ENCODE results near the gene TUBB6. TPM values are rescaled to one million over a fixed set of nuclear protein-coding genes. Genes with fewer than 3 reads are reported as not detected.
A peak's percentile ranks its signal among the peaks of the same experiment; 100 is the strongest.

The TUBB6 gene
- total RNA-seq, 2 experiments from 2014 or later, result 13.3 to 15.6 TPM

GRCh38 chr18:12347895-12348294, 39.9 kb downstream of the TUBB6 start:
- H3K4me1 Mint-ChIP-seq, result peaks cover 2% of the 10 kb centered on the region
- POLR2A ChIA-PET, result no interaction called here
- H3K27me3 Mint-ChIP-seq, result no peaks in the 10 kb centered on the region
- peaks cover 29% of the 10 kb centered on the region for H3K36me3 Mint-ChIP-seq
- H3K9me3 Mint-ChIP-seq, result no peaks in the 10 kb centered on the region
- no peak for ATAC-seq (ENCODE audit: low read depth)
- no peak overlapping the region for H3K27ac Mint-ChIP-seq
- no peak overlapping the region for H3K4me3 Mint-ChIP-seq
- DNase-seq, result no peak

GRCh38 chr18:12352188-12352587, 44.1 kb downstream of the TUBB6 start:
- Mint-ChIP-seq H3K27ac (no peak overlapping the region), H3K27me3 (no peaks in the 10 kb centered on the region), H3K4me3 (no peak overlapping the region), H3K36me3 (peaks cover 25% of the 10 kb centered on the region), H3K4me1 (peaks cover 2% of the 10 kb centered on the region), H3K9me3 (no peaks in the 10 kb centered on the region)
- DNase-seq (no peak), ATAC-seq (ENCODE audit: low read depth) (no peak)
- POLR2A ChIA-PET, result no interaction called here

- Mint-ChIP-seq H3K4me3 (no peak overlapping the region), H3K27me3 (no peaks in the 10 kb centered on the region), H3K4me1 (peaks cover 2% of the 10 kb centered on the region), H3K27ac (no peak overlapping the region), H3K36me3 (peaks cover 25% of the 10 kb centered on the region), H3K9me3 (no peaks in the 10 kb centered on the region)
- DNase-seq, result no peak
- POLR2A ChIA-PET, result no interaction called here
- no peak for ATAC-seq (ENCODE audit: low read depth)
These were observed 51.5 kb downstream of the TUBB6 start for GRCh38 chr18:12359515-12359927.

- Mint-ChIP-seq H3K27ac (no peak overlapping the region), H3K9me3 (no peaks in the 10 kb centered on the region), H3K4me1 (peaks cover 5% of the 10 kb centered on the region), H3K4me3 (no peak overlapping the region), H3K27me3 (no peaks in the 10 kb centered on the region), H3K36me3 (peaks cover 26% of the 10 kb centered on the region)
- POLR2A ChIA-PET, result no interaction called here
- DNase-seq (no peak), ATAC-seq (ENCODE audit: low read depth) (no peak)
These were observed 53.8 kb downstream of the TUBB6 start for GRCh38 chr18:12361770-12362378.

- no peaks in the 10 kb centered on the region for H3K27me3 Mint-ChIP-seq
- DNase-seq (no peak), ATAC-seq (ENCODE audit: low read depth) (no peak)
- POLR2A ChIA-PET, result interaction anchor here (1.3 kb wide), 1 partner anchor 15 kb away, joined by 4 read pairs; the partner anchor contains the start of gene AFG3L2
- H3K27ac Mint-ChIP-seq, result no peak overlapping the region
- peaks cover 30% of the 10 kb centered on the region for H3K36me3 Mint-ChIP-seq
- H3K9me3 Mint-ChIP-seq, result no peaks in the 10 kb centered on the region
- H3K4me3 Mint-ChIP-seq, result no peak overlapping the region
- peaks cover 8% of the 10 kb centered on the region for H3K4me1 Mint-ChIP-seq
These were observed 54.6 kb downstream of the TUBB6 start for GRCh38 chr18:12362473-12363174.

GRCh38 chr18:12366379-12366778, 58.3 kb downstream of the TUBB6 start:
- Mint-ChIP-seq H3K4me1 (peaks cover 12% of the 10 kb centered on the region), H3K27ac (no peak overlapping the region), H3K4me3 (no peak overlapping the region), H3K27me3 (no peaks in the 10 kb centered on the region), H3K9me3 (no peaks in the 10 kb centered on the region), H3K36me3 (peaks cover 20% of the 10 kb centered on the region)
- ATAC-seq (ENCODE audit: low read depth), result no peak
- POLR2A ChIA-PET, result interaction anchor here (0.6 kb wide), 1 partner anchor 337 kb away, joined by 3 read pairs; no protein-coding TSS in a partner anchor
- no peak for DNase-seq

- ATAC-seq (ENCODE audit: low read depth), result no peak
- no peaks in the 10 kb centered on the region for H3K27me3 Mint-ChIP-seq
- H3K4me3 Mint-ChIP-seq, result no peak overlapping the region
These were observed 58.7 kb downstream of the TUBB6 start for GRCh38 chr18:12366784-12367183.

GRCh38 chr18:12369211-12369610, 61.2 kb downstream of the TUBB6 start:
- POLR2A ChIA-PET, result no interaction called here
- peaks cover 21% of the 10 kb centered on the region for H3K36me3 Mint-ChIP-seq

More at GRCh38 chr18:12366784-12367183, 58.7 kb downstream of the TUBB6 start:
- H3K27ac Mint-ChIP-seq, result no peak overlapping the region
- peaks cover 16% of the 10 kb centered on the region for H3K4me1 Mint-ChIP-seq
- H3K36me3 Mint-ChIP-seq, result peaks cover 17% of the 10 kb centered on the region
- DNase-seq, result no peak
- no peaks in the 10 kb centered on the region for H3K9me3 Mint-ChIP-seq
- POLR2A ChIA-PET, result no interaction called here

GRCh38 chr18:12371590-12371989, 63.5 kb downstream of the TUBB6 start:
- peak overlapping the region; percentile 4 for H3K4me3 Mint-ChIP-seq
- ATAC-seq (ENCODE audit: low read depth) (no peak), DNase-seq (no peak)
- H3K4me1 Mint-ChIP-seq, result peaks cover 38% of the 10 kb centered on the region
- H3K9me3 Mint-ChIP-seq, result no peaks in the 10 kb centered on the region
- POLR2A ChIA-PET, result interaction anchor here (0.6 kb wide), 1 partner anchor 25 kb away, joined by 7 read pairs; no protein-coding TSS in a partner anchor
- peak overlapping the region; percentile 18 for H3K27ac Mint-ChIP-seq
- H3K27me3 Mint-ChIP-seq, result no peaks in the 10 kb centered on the region
- peaks cover 23% of the 10 kb centered on the region for H3K36me3 Mint-ChIP-seq

More at GRCh38 chr18:12369211-12369610, 61.2 kb downstream of the TUBB6 start:
- no peak for ATAC-seq (ENCODE audit: low read depth)
- H3K27me3 Mint-ChIP-seq, result no peaks in the 10 kb centered on the region
- H3K4me3 Mint-ChIP-seq, result no peak overlapping the region
- no peak for DNase-seq
- H3K27ac Mint-ChIP-seq, result no peak overlapping the region
- peaks cover 31% of the 10 kb centered on the region for H3K4me1 Mint-ChIP-seq
- H3K9me3 Mint-ChIP-seq, result no peaks in the 10 kb centered on the region

GRCh38 chr18:12372406-12372805, 64.4 kb downstream of the TUBB6 start:
- Mint-ChIP-seq H3K4me1 (peaks cover 35% of the 10 kb centered on the region), H3K9me3 (no peaks in the 10 kb centered on the region), H3K36me3 (peaks cover 17% of the 10 kb centered on the region), H3K4me3 (no peak overlapping the region), H3K27ac (no peak overlapping the region), H3K27me3 (no peaks in the 10 kb centered on the region)
- POLR2A ChIA-PET, result no interaction called here
- ATAC-seq (ENCODE audit: low read depth) (no peak), DNase-seq (no peak)

- ATAC-seq (ENCODE audit: low read depth) (no peak), DNase-seq (no peak)
- H3K9me3 Mint-ChIP-seq, result no peaks in the 10 kb centered on the region
- peaks cover 17% of the 10 kb centered on the region for H3K36me3 Mint-ChIP-seq
- H3K4me1 Mint-ChIP-seq, result peaks cover 42% of the 10 kb centered on the region
- H3K27ac Mint-ChIP-seq, result no peak overlapping the region
- POLR2A ChIA-PET, result no interaction called here
- no peak overlapping the region for H3K4me3 Mint-ChIP-seq
- H3K27me3 Mint-ChIP-seq, result peaks cover 2% of the 10 kb centered on the region
These were observed 65.2 kb downstream of the TUBB6 start for GRCh38 chr18:12373116-12373770.

- ATAC-seq (ENCODE audit: low read depth), result no peak
- no peak overlapping the region for H3K4me3 Mint-ChIP-seq
- H3K36me3 Mint-ChIP-seq, result peaks cover 17% of the 10 kb centered on the region
- no peak overlapping the region for H3K27ac Mint-ChIP-seq
- peaks cover 5% of the 10 kb centered on the region for H3K27me3 Mint-ChIP-seq
- POLR2A ChIA-PET, result no interaction called here
- no peak for DNase-seq
- H3K9me3 Mint-ChIP-seq, result no peaks in the 10 kb centered on the region
- peaks cover 42% of the 10 kb centered on the region for H3K4me1 Mint-ChIP-seq
These were observed 65.7 kb downstream of the TUBB6 start for GRCh38 chr18:12373771-12374116.

GRCh38 chr18:12374401-12374800, 66.4 kb downstream of the TUBB6 start:
- peaks cover 6% of the 10 kb centered on the region for H3K27me3 Mint-ChIP-seq
- H3K27ac Mint-ChIP-seq, result no peak overlapping the region
- no peaks in the 10 kb centered on the region for H3K9me3 Mint-ChIP-seq
- H3K36me3 Mint-ChIP-seq, result peaks cover 15% of the 10 kb centered on the region
- peak overlapping the region; percentile 50 for H3K4me3 Mint-ChIP-seq
- ATAC-seq (ENCODE audit: low read depth) (no peak), DNase-seq (no peak)
- H3K4me1 Mint-ChIP-seq, result peaks cover 42% of the 10 kb centered on the region
- POLR2A ChIA-PET, result interaction anchor here (1.1 kb wide), 1 partner anchor 328 kb away, joined by 3 read pairs; the partner anchor contains the start of genes CEP76 and PSMG2
